Coronary artery (tissue), 2 donors: ENCODE measurements around the gene CFAP97D1.
"Not testable (repeated sequence)": the region's sequence is repeated elsewhere in the genome, so short reads cannot be mapped to it uniquely, and the experiment has no call there.

Experiments used
- DNase-seq: peaks from one replicate; pipeline ENCODE4 v3.0.0-alpha.2; 2017; ENCODE audit warnings: low spot score
- H3K27ac ChIP-seq, 2 donors: fragments of 200-600 bp; sonication (generic); one replicate each; pipeline ENCODE4 v1.5.1; 2016 to 2019
- H3K4me3 ChIP-seq: fragments of 200-600 bp; sonication (generic); 2 replicates; pipeline ENCODE4 v1.5.1; 2016; ENCODE audit warnings: mild to moderate bottlenecking, moderate library complexity
- CTCF ChIP-seq: fragments of 200-600 bp; sonication (generic); IDR thresholded peaks from one replicate; pipeline ENCODE4 v1.5.1; 2019; ENCODE audit warnings: antibody characterized with exemption

CFAP97D1 gene

GRCh38 chr17:43791589-43791988, 11.4 kb downstream of the CFAP97D1 start:
- Histone ChIP-seq H3K4me3 (no peak overlapping the region), H3K27ac (no peak overlapping the region)
- no peak for DNase-seq
- TF ChIP-seq CTCF = no peak

GRCh38 chr17:43792668-43793067, 12.4 kb downstream of the CFAP97D1 start:
- not testable (repeated sequence) for H3K4me3 ChIP-seq, H3K27ac ChIP-seq, DNase-seq

- H3K4me3 ChIP-seq, DNase-seq, H3K27ac ChIP-seq: not testable (repeated sequence)
Measured at GRCh38 chr17:43798024-43798423, 17.8 kb downstream of the CFAP97D1 start.

GRCh38 chr17:43799047-43799446, 18.8 kb downstream of the CFAP97D1 start:
- TF ChIP-seq CTCF = no peak
- no peak for DNase-seq

GRCh38 chr17:43800736-43801135, 20.5 kb downstream of the CFAP97D1 start:
- H3K27ac ChIP-seq = no peak overlapping the region
- H3K4me3 ChIP-seq = no peak overlapping the region
- DNase-seq = no peak
- TF ChIP-seq CTCF = no peak

More at GRCh38 chr17:43799047-43799446, 18.8 kb downstream of the CFAP97D1 start:
- Histone ChIP-seq H3K4me3 (no peak overlapping the region), H3K27ac (no peak overlapping the region)

- H3K4me3 ChIP-seq = no peak overlapping the region
- no peak overlapping the region for H3K27ac ChIP-seq
- no peak for TF ChIP-seq CTCF
- DNase-seq = no peak
Measured at GRCh38 chr17:43801844-43802243, 21.6 kb downstream of the CFAP97D1 start.

GRCh38 chr17:43803758-43804157, 23.5 kb downstream of the CFAP97D1 start:
- Histone ChIP-seq H3K4me3 (no peak overlapping the region), H3K27ac (no peak overlapping the region)
- TF ChIP-seq CTCF = no peak
- DNase-seq = no peak

- no peak for TF ChIP-seq CTCF
- DNase-seq = no peak
- H3K4me3 ChIP-seq = no peak overlapping the region
- no peak overlapping the region for H3K27ac ChIP-seq
Measured at GRCh38 chr17:43805117-43805516, 24.9 kb downstream of the CFAP97D1 start.
